WTC11 (cell line): ENCODE measurements around the gene PRRC2A.
A peak's percentile ranks its signal among the peaks of the same experiment; 100 is the strongest.

Source experiments
- NFE2L1 ChIP-seq: sonication (generic); formaldehyde crosslinking; IDR thresholded peaks from 2 replicates; pipeline ENCODE4 v1.8.1; 2023; ENCODE audit warnings: missing genetic modification reagents
- NFYB ChIP-seq: sonication (generic); formaldehyde crosslinking; conservative IDR thresholded peaks from 2 replicates; pipeline ENCODE4 v1.8.0; 2022; ENCODE audit warnings: low read depth, missing genetic modification reagents
- TEAD4 ChIP-seq: sonication (generic); formaldehyde crosslinking; IDR thresholded peaks from 2 replicates; pipeline ENCODE4 v1.8.0; 2022; ENCODE audit warnings: mild to moderate bottlenecking, missing genetic modification reagents
- TP53 ChIP-seq: sonication (generic); formaldehyde crosslinking; IDR thresholded peaks from 2 replicates; pipeline ENCODE4 v1.8.1; 2023; ENCODE audit warnings: mild to moderate bottlenecking, missing genetic modification reagents
- ZBTB21 ChIP-seq: sonication (generic); formaldehyde crosslinking; IDR thresholded peaks from 2 replicates; pipeline ENCODE4 v1.8.1; 2023; ENCODE audit warnings: mild to moderate bottlenecking, missing genetic modification reagents, borderline replicate concordance
- ZNF317 ChIP-seq: sonication (generic); formaldehyde crosslinking; IDR thresholded peaks from 2 replicates; pipeline ENCODE4 v1.8.1; 2023; ENCODE audit warnings: low read depth, mild to moderate bottlenecking, moderate library complexity, missing genetic modification reagents, borderline replicate concordance
- TF ChIP-seq, protein P1 (sequence below): sonication (generic); formaldehyde crosslinking; IDR thresholded peaks from 2 replicates; pipeline ENCODE4 v1.8.1; 2022; ENCODE audit warnings: mild to moderate bottlenecking, missing genetic modification reagents, moderate library complexity, borderline replicate concordance
- TF ChIP-seq, protein P2 (sequence below): sonication (generic); formaldehyde crosslinking; IDR thresholded peaks from 2 replicates; pipeline ENCODE4 v1.8.0; 2022; ENCODE audit warnings: mild to moderate bottlenecking, missing genetic modification reagents
- TF ChIP-seq, protein P3 (sequence below): fragments of 200-600 bp; IDR thresholded peaks from 2 replicates; pipeline ENCODE4 v1.8.0; 2022; ENCODE audit warnings: antibody characterized with exemption

DNA sequence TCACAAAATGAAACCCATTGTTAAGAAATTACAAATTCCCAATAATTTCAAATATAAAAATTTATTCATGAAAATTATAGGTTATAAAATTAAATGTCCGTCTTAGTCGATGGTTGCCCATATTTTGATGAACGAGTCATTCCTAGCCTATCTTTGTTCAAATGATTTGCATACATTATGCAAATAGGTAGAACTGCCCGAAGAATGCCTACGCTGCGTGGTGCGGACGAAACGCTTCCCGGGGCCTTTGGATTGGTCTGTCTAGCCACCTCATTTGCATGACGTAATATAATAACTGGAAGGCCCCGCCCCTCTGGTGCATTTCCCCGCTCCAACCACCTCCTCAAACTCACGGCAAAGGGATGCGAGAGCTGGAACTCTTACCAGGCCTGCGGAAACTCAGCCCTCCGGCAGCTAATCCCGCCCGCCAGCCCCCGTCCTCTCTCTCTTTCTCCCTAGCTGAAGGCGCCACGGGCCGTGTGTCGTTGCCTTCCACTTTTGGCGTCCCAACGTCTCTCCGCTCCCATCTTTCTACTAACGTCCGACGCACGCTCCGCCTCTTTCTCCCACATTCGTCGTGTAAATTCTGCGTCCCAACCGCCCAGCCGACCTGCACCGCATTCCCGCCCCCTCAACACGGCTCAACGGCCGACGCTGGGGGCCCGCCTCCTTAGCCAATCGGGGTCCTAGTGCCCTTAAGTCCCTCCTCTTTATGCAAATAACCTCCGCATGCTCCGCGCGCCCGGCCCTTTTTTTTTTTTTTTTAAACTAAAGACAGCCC lies 520 bp upstream of the PRRC2A start:
- TF ChIP-seq ZBTB21 (CRISPR knock-in tag) (no peak), TEAD4 (no peak), TP53 (no peak), ZNF317 (CRISPR knock-in tag) (no peak), NFE2L1 (0 out of 2 replicates have a peak, but pooled peaks have one; percentile 10), NFYB (CRISPR knock-in tag) (peak; percentile 37; the same call in 1 of the 2 replicates)
- TF ChIP-seq, protein P1, sequence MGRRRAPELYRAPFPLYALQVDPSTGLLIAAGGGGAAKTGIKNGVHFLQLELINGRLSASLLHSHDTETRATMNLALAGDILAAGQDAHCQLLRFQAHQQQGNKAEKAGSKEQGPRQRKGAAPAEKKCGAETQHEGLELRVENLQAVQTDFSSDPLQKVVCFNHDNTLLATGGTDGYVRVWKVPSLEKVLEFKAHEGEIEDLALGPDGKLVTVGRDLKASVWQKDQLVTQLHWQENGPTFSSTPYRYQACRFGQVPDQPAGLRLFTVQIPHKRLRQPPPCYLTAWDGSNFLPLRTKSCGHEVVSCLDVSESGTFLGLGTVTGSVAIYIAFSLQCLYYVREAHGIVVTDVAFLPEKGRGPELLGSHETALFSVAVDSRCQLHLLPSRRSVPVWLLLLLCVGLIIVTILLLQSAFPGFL, result no peak
- TF ChIP-seq, protein P2, sequence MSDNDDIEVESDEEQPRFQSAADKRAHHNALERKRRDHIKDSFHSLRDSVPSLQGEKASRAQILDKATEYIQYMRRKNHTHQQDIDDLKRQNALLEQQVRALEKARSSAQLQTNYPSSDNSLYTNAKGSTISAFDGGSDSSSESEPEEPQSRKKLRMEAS (CRISPR knock-in tag), result peak; percentile 84
- TF ChIP-seq, protein P3, sequence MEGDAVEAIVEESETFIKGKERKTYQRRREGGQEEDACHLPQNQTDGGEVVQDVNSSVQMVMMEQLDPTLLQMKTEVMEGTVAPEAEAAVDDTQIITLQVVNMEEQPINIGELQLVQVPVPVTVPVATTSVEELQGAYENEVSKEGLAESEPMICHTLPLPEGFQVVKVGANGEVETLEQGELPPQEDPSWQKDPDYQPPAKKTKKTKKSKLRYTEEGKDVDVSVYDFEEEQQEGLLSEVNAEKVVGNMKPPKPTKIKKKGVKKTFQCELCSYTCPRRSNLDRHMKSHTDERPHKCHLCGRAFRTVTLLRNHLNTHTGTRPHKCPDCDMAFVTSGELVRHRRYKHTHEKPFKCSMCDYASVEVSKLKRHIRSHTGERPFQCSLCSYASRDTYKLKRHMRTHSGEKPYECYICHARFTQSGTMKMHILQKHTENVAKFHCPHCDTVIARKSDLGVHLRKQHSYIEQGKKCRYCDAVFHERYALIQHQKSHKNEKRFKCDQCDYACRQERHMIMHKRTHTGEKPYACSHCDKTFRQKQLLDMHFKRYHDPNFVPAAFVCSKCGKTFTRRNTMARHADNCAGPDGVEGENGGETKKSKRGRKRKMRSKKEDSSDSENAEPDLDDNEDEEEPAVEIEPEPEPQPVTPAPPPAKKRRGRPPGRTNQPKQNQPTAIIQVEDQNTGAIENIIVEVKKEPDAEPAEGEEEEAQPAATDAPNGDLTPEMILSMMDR, result no peak
